CMK (cell line): ENCODE data around the gene INTS7.
"Not testable (repeated sequence)": the region's sequence is repeated elsewhere in the genome, so short reads cannot be mapped to it uniquely, and the experiment has no call there.

Experiments used
- DNase-seq: peaks from one replicate; pipeline ENCODE4 v3.0.0-alpha.2; 2010; ENCODE audit warnings: low read depth

The INTS7 gene

DNA sequence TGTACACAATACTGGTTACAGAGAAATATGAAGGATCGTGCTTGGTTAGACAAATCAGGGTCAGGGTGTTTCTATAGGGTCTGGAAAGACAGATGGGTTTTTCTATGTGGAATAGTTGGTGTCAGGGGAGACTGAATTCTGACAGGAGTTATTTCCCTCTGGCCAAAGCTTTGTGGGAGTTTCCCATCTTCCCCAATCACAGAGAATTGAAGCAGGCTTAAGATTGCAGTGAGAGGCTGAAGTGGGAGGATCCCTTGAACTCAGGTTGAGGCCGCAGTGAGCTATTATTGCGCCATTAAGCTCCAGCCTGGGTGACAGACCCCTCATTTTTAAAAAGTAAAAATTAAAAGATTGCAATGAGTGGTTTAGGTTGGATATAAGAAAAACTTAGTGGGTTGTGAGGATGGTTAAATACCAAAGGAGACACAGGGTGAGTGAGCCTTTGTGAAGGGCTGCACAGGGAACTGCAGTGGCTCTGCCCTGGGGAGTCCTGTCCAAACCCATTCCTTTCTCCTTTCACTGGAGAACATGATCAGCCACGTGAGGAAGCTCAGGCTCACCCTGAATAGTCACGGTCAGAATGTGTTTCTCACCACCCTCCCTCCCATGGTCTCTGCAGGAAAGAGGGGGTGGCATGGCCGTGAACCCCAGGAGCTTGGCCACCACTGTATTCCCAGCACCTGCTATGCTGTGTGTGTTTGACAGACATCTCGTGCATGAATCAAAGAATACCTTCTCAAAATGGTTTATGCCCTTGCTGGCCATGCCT, 101.2 kb downstream of the INTS7 start:
- no peak for DNase-seq

- DNase-seq, result no peak
These were observed 102.5 kb downstream of the INTS7 start for GRCh38 chr1:211932933-211933254.

- no peak for DNase-seq
These were observed 103.0 kb downstream of the INTS7 start for GRCh38 chr1:211932231-211932932.

DNA sequence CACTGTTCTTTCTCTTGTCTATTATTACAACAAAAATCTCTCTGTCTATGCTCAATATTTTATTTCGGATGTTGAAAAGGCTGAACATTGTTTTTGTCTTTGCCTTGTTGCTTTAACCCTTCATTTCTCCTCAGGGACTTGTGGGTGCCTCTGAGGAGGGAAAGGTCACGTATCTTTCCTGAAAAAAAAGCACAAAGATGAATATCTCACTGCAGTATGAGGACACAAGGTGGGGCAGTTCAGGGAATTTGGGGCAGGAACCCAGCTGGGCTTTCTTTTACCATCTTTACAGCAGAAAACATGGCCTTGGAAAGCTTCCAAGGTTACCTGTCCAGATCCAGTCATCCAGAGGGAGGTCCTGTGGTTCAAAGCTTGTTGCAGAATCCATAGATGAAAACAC, 105.7 kb downstream of the INTS7 start:
- no peak for DNase-seq

DNA sequence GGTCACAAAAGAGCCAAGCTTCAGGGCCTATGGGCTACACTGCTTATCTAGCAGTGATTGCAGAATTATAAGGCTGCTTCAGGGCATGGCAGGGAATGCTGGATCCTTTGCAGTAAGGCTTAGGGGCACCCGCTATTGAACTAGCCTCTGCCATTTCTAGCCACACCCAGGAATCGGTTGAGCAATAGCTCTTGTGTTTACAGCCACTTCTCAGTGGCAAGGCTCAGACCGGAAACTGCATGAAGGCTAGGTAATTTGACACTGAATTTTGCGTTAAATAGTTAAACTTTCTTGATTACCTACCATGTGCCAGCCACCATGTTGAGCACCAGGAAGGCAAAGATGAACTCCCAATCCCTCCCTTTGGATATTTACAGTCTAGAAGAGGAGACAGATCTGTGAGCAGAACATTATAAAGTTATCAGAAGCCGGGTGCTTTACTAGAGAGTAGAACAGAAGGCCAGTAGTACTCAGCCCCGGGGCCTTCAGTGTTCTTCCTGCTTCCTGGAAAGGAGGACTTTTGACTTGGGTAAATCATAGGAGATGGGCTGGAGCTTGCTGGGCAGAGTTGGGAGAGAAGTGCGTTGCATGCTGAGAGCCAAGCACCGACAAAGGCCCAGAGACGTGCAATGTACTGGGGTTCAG, 106.2 kb downstream of the INTS7 start:
- DNase-seq, result no peak

DNA sequence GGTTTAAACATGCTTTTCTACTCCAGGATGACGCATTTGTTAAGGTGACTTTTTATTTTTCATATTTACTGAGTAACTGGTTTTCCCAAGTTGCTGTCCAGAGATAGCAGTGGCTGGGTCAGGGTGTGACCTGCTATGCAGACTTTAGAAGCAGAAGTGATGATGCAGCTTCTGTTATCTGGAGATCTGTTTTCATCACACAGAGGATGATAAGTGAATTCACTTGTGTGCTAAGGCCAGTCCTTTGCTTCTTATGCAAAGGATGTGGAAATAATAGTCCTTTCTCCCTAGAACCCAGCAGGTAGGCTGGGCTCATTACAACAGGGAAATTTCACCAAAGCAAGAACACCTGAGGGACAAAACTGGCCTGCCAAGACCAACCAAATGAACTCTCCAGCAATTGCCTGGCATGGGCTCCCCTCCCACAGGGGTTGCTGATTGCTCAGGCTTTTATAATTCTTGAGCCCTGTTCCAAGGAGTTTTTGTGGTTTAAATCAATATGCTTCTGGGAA, 107.0 kb downstream of the INTS7 start:
- no peak for DNase-seq

- no peak for DNase-seq
These were observed 110.3 kb downstream of the INTS7 start for GRCh38 chr1:211925016-211925415.

DNA sequence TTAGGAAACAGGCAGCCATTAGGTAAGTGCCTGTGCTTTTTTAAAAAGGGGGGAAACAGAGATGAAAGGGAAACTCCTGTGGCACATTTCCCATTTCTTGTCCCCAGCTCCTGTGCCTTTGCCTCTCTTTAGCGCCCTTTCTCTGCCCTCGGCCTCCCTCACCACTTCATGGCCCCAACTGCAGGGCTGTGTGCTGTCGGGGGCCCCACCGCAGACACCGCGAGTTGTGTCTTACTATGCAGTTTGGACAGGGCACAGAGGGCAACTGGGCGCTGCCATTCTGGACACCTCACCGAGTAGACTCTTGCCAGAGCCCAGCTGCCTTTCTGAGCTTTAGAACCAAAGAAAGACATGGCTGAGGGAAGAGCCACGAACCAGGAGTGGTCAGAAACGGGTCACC, 111.1 kb downstream of the INTS7 start:
- no peak for DNase-seq

DNA sequence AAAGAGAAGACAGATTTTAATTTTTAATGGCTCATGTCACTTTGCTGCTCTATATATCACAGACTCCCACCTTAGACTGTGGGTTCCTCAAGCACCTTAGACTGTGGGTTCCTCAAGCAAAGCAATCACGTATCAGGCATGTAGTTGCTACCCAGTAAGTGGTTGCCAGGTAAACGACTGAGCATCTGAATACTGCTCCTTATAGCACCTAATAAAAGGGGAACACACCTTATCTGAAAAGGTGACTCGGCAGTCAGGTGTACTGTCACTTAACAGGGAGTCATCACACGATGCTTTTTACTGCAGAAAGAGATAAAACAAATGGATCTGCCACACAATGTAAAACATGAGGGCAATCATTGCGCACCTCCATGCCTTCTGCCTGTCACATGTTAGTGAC, 112.3 kb downstream of the INTS7 start:
- no peak for DNase-seq

GRCh38 chr1:211921579-211922095, 113.7 kb downstream of the INTS7 start:
- DNase-seq, result no peak

- DNase-seq, result no peak
These were observed 114.6 kb downstream of the INTS7 start for GRCh38 chr1:211920602-211921226.

- DNase-seq, result no peak
These were observed 115.2 kb downstream of the INTS7 start for GRCh38 chr1:211920141-211920572.

GRCh38 chr1:211918843-211919414, 116.4 kb downstream of the INTS7 start:
- no peak for DNase-seq

GRCh38 chr1:211916458-211916857, 118.9 kb downstream of the INTS7 start:
- not testable (repeated sequence) for DNase-seq

GRCh38 chr1:211915924-211916323, 119.4 kb downstream of the INTS7 start:
- no peak for DNase-seq

- DNase-seq, result no peak
These were observed 122.4 kb downstream of the INTS7 start for GRCh38 chr1:211912844-211913432.

DNA sequence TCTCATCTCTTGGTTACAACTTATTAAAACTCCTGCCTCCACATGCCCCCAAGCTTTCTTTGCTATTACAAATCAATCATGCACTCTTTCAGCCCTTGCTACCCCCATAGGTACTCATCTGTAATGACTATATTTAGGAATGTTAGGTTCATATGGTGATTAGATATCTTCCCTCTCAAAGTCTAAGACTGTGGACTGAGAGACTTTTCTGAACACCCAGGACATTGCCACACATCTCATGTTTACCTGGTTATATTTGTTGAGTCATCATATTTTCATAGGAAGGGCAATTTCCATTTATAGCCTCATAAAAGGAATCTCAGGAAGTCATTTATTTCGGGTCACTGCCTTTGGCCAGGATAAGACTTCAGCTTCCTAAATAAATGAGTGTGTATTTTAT, 123.3 kb downstream of the INTS7 start:
- no peak for DNase-seq

DNA sequence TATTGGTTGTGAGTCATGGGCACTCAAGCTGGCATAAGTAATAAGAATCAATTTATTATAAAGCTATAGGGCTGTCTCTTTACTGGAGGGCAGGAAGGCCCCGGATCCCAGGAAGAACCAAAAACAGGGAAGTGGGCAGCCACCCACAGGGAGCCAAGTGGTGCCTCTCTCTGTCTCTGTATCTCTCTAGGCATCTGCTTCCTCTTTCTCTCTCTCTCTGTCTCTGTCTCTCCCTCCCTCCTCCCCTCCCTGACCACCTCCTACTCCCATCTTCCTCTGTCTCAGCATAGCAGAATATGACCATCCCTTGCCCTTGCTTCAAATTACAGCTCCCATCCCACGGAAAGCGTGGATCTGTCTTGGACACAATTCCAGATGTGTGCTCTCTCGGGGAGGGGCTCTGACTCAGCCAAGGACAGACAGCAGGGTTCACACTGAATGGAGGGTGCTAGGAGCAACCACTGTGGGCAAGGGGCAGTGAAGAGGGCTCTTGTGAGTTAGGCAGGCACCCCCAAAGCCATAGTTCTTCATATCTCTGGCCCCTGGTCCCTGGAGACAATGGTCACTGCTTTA, 124.4 kb downstream of the INTS7 start:
- peak; percentile 79 for DNase-seq

GRCh38 chr1:211910113-211910884, 125.1 kb downstream of the INTS7 start:
- DNase-seq, result no peak

DNA sequence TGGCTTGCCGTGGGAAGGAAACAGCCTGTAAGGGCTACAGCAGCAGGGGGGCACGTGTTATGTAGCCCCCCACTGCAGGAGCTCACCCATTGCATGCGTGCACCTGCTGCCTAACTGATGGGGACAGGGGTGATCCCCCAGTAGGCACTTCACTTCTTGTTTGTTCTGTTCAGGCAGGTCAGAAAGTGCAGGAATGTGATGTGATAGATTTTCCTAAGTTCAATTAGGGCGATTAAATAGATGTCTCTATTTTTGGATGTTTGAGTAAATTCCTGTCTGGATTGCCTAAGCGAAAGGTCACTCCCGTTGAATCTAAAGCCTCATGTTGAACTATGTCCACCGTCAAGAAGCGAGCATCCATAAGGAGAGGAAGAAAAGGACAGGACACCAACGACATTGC, 126.0 kb downstream of the INTS7 start:
- no peak for DNase-seq
